Tibial nerve (tissue), 4 donors: ENCODE data around the gene C16orf95. TPM values are rescaled to one million over a fixed set of nuclear protein-coding genes. Genes with fewer than 3 reads are reported as not detected.

Source experiments
- DNase-seq, 2 donors: peaks; one replicate each; pipeline ENCODE4 v3.0.0-alpha.2; 2019; ENCODE audit warnings: low spot score in 2 of 2
- H3K27ac ChIP-seq, 4 donors: fragments of 200-600 bp; sonication (generic) in 3 of 4; one replicate each; pipeline ENCODE4 v1.5.1; 2017 to 2019; ENCODE audit warnings: mild to moderate bottlenecking in 1 of 4
- H3K27me3 ChIP-seq, 2 donors: fragments of 200-600 bp; sonication (generic) in 1 of 2; one replicate each; pipeline versions ENCODE4 v1.5.1 to v1.6.0; 2017 to 2019
- H3K36me3 ChIP-seq, 3 donors: fragments of 200-600 bp; sonication (generic); one replicate each; pipeline ENCODE4 v1.5.1; 2018 to 2019
- H3K4me1 ChIP-seq, 4 donors: fragments of 200-600 bp; sonication (generic) in 3 of 4; one replicate each; pipeline ENCODE4 v1.5.1; 2017 to 2019
- H3K4me3 ChIP-seq, 4 donors: fragments of 200-600 bp; sonication (generic) in 3 of 4; one replicate each; pipeline ENCODE4 v1.5.1; 2017 to 2019; ENCODE audit warnings: mild to moderate bottlenecking in 1 of 4, moderate library complexity in 1 of 4
- H3K9me3 ChIP-seq, 4 donors: fragments of 200-600 bp; sonication (generic) in 3 of 4; one replicate each; pipeline ENCODE4 v1.5.1; 2017 to 2019
- EP300 ChIP-seq, 2 donors: sonication (generic); formaldehyde crosslinking; IDR thresholded peaks; one replicate each; pipeline ENCODE4 v1.6.1; 2017; ENCODE audit warnings: antibody characterized with exemption in 2 of 2, mild to moderate bottlenecking in 1 of 2
- POLR2A ChIP-seq, 2 donors: fragments of 450-650 bp; IDR thresholded peaks; one replicate each; pipeline ENCODE4 v1.6.1; 2017; ENCODE audit warnings: antibody characterized with exemption in 2 of 2, mild to moderate bottlenecking in 2 of 2, moderate library complexity in 2 of 2
- WGBS, 2 donors: methylation state at CpG; one replicate each; pipeline ENCODE4 v1.1.5; 2018; 5-methylcytosine and 5-hydroxymethylcytosine counted together
- total RNA-seq, 4 donors: library from RNA; depleted of rRNA; stranded (reverse); fragments of >200 nt; gene quantifications; one replicate each; pipeline ENCODE4 v1.1.0, GENCODE V29; 2016
- TF ChIP-seq, protein P1 (sequence below), 5 experiments: fragments of 200-600 bp in 3 of 5; fragments of 450-650 bp in 2 of 5; sonication (generic) in 3 of 5; IDR thresholded peaks; one replicate each; pipeline ENCODE4 v1.5.1; 2016 to 2019; ENCODE audit warnings: antibody characterized with exemption in 5 of 5, mild to moderate bottlenecking in 3 of 5, moderate library complexity in 2 of 5

The C16orf95 gene
- total RNA-seq, 4 donors from 2014 or later: 0.44 to 9.8 (median 2.6) TPM

DNA sequence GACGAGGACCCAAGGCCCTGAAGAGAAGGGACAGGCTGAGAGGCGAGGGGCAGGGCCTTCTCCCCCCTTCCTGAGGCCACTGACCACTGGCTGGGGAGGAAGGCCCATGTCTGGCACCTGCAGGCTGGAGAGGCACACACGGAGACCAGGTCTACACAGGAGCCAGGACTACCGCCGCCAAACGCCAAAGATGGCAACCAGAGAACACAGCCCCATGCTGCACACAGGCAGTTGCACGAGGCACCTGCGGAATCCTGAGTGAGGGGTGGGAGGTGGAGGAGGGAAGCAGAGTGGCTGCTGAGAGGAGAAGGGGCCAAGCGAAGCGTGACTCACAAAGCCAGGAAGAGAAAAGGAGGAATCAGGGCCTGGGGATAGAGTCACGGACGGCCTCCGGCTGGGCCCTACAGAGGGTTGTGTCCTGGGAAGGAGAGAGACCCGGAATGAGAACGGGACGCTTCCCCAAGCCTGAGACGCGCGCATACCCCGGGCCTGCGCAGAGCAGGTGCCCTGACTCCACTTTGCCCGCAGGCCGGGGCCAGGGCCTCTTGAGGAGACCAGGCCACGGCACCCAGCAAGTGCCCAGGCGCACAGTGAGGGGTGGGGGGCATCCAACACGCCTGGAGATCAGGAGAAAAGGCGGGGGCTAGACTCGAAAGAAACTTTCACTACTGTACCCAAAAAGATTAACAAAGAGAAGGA lies 28.7 kb upstream of the C16orf95 start:
- Histone ChIP-seq H3K4me3 (no peak overlapping the region), H3K27me3 (no peaks in the 10 kb centered on the region), H3K4me1 (peaks cover 0 to 29% (median 3%) of the 10 kb centered on the region in 4 donors), H3K9me3 (no peaks in the 10 kb centered on the region), H3K27ac (peak overlapping the region in 3 of 4 donors; percentile 5 to 62 (median 55)), H3K36me3 (peaks cover 0 to 79% (median 6%) of the 10 kb centered on the region in 3 donors)
- DNase-seq: no peak
- 90 to 91% methylated on average over 28 of the region's 28 CpGs for WGBS, 2 donors
- TF ChIP-seq POLR2A (IDR thresholded peaks at IDR 0.05) (no peak), EP300 (IDR thresholded peaks at IDR 0.05) (no peak)
- TF ChIP-seq, protein P1, sequence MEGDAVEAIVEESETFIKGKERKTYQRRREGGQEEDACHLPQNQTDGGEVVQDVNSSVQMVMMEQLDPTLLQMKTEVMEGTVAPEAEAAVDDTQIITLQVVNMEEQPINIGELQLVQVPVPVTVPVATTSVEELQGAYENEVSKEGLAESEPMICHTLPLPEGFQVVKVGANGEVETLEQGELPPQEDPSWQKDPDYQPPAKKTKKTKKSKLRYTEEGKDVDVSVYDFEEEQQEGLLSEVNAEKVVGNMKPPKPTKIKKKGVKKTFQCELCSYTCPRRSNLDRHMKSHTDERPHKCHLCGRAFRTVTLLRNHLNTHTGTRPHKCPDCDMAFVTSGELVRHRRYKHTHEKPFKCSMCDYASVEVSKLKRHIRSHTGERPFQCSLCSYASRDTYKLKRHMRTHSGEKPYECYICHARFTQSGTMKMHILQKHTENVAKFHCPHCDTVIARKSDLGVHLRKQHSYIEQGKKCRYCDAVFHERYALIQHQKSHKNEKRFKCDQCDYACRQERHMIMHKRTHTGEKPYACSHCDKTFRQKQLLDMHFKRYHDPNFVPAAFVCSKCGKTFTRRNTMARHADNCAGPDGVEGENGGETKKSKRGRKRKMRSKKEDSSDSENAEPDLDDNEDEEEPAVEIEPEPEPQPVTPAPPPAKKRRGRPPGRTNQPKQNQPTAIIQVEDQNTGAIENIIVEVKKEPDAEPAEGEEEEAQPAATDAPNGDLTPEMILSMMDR (IDR thresholded peaks at IDR 0.05): no peak

DNA sequence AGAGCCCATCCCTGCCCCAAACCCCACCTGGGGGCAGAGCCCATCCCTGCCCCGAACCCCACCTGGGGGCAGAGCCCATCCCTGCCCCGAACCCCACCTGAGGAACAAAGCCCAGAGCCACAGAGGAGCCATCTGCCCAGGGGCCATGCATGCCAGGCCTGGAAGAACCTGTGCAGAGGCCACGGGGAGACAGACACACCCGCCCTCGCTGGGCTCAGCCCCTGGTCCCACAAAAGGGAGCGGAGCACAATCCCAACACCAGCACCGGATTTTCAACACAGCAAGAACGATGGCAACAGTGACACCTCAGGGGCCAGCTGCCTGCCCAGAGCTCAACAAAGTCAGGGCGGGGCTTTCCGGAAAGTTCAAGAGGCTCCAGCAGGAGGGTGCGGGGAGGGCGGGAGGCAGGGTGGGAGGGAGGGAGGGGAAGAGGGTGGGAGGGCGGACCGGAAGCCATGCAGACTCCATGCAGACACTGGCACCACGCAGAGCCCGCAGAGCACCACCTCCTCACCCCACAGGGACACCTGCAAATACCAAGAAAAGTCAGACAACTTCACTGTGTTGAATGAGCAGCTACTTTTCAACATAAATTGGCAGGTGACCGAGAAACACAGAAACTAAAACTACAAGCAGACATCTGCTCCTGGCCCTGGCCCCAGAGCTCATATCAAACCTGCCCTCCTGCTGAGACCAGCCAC lies 27.9 kb upstream of the C16orf95 start:
- H3K27ac ChIP-seq: peak overlapping the region in 3 of 4 donors; percentile 5 to 73 (median 62)
- H3K36me3 ChIP-seq: peaks cover 0 to 85% (median 6%) of the 10 kb centered on the region in 3 donors

DNA sequence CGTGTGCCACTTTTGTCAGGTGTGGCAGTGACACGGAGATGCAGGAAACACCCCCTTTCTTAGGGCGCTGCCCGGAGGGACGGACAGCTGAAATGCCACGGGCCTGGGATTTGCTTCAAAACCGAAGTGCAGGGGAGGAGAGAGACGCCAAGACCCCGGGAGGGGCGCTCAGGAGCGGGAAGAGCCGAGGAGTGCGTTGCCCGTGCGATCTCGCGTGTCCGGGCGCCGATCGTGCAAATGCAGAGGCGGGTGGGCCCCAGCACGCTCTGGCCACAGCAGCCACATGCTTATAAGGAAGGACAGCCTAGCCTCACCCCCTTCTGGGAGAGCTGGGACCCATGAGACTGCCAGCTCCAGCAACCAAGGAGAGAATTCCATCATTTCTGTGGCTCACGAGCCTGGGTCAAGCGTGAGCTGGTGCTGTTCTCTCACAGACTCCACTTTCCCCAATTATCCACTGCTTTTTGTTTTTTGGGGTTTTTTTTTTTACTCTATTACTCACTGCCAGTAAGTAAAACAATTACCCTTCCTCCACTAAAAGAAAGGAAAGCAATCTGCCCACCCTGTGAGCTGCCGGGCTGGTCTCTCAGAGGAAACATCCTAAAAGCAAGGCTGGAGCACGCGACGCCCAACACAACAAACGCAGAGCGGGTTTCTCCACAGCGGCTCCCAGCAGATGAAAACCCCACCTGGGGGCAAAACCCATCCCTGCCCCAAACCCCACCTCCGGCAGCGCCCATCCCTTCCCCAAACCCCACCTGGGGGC lies 27.2 kb upstream of the C16orf95 start:
- no peaks in the 10 kb centered on the region for H3K9me3 ChIP-seq
- peak overlapping the region in 2 of 4 donors; percentile 62 to 73 for H3K27ac ChIP-seq
- peaks cover 0 to 22% (median 3%) of the 10 kb centered on the region in 4 donors for H3K4me1 ChIP-seq
- peaks cover 0 to 86% (median 6%) of the 10 kb centered on the region in 3 donors for H3K36me3 ChIP-seq
- 71 to 79% methylated on average over 33 to 34 of the region's 34 CpGs for WGBS, 2 donors
- no peaks in the 10 kb centered on the region for H3K27me3 ChIP-seq
- no peak overlapping the region for H3K4me3 ChIP-seq
- DNase-seq: no peak
- TF ChIP-seq, protein P1 (IDR thresholded peaks at IDR 0.05): no peak
- TF ChIP-seq EP300 (IDR thresholded peaks at IDR 0.05) (no peak), POLR2A (IDR thresholded peaks at IDR 0.05) (no peak)

More for the DNA sequence above, 27.9 kb upstream of the C16orf95 start:
- DNase-seq: peak in 1 of 2 donors; percentile 22
- TF ChIP-seq, protein P1 (IDR thresholded peaks at IDR 0.05): no peak
- no peak for TF ChIP-seq POLR2A (IDR thresholded peaks at IDR 0.05)
- TF ChIP-seq EP300 (IDR thresholded peaks at IDR 0.05): no peak
- WGBS, 2 donors: 47 to 48% methylated on average over 3 to 17 of the region's 17 CpGs
- H3K4me3 ChIP-seq: no peak overlapping the region
- H3K27me3 ChIP-seq: no peaks in the 10 kb centered on the region
- no peaks in the 10 kb centered on the region for H3K9me3 ChIP-seq
- H3K4me1 ChIP-seq: peaks cover 0 to 22% (median 3%) of the 10 kb centered on the region in 4 donors

DNA sequence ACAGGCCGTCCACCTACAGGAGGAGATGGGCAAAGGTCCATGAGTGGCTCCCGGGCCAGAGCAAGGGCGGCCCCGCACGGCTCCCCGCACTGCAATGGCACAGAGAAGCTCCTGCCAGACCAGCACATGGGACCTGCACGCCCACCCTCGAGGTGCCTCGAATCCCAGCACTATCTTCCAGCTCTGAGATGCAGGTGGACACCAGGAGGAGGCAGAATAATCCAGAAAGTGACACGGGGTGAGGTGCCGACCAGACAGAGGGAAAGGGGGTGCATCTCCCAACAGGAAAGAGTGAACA lies 26.5 kb upstream of the C16orf95 start:
- no peak for TF ChIP-seq EP300 (IDR thresholded peaks at IDR 0.05)
- TF ChIP-seq POLR2A (IDR thresholded peaks at IDR 0.05): no peak
- TF ChIP-seq, protein P1 (IDR thresholded peaks at IDR 0.05): no peak
- H3K4me1 ChIP-seq: peaks cover 0 to 22% (median 3%) of the 10 kb centered on the region in 4 donors
- 82 to 88% methylated on average over 11 of the region's 11 CpGs for WGBS, 2 donors
- H3K4me3 ChIP-seq: no peak overlapping the region
- H3K27ac ChIP-seq: peak overlapping the region in 1 of 4 donors; percentile 62
- H3K9me3 ChIP-seq: no peaks in the 10 kb centered on the region
- DNase-seq: no peak
- no peaks in the 10 kb centered on the region for H3K27me3 ChIP-seq
- peaks cover 0 to 87% (median 6%) of the 10 kb centered on the region in 3 donors for H3K36me3 ChIP-seq
